HCT116 (cell line): ENCODE results near the gene ERMAP. TPM values are rescaled to one million over a fixed set of nuclear protein-coding genes. Genes with fewer than 3 reads are reported as not detected.

Experiments used
- ATAC-seq: fragments of 200-7000 bp; cut with Tn5 transposase; 2 replicates; pipeline ENCODE4 v1.9.1; 2020; ENCODE audit warnings: mild to moderate bottlenecking, moderate library complexity
- Bru-seq: library from RNA; stranded (reverse); fragments of 400-500 nt; gene quantifications from one replicate; lab custom pipeline; 2021; lab: Mats Ljungman, UMichigan
- BruChase-seq, 2 experiments: library from RNA; stranded (reverse); fragments of 400-500 nt; gene quantifications; one replicate each; lab custom pipeline; 2021; lab: Mats Ljungman, UMichigan
- BruUV-seq: library from RNA; stranded (reverse); fragments of 400-500 nt; replicated peaks from 2 replicates; lab custom pipeline; 2021; lab: Mats Ljungman, UMichigan
- CTCF ChIA-PET: fragments of 300-600 bp; sonication (Branson Sonifier 250); formaldehyde crosslinking; loops from one replicate; lab custom pipeline; 2021; ENCODE audit warnings: antibody characterized with exemption; lab: Charles Lee
- POLR2A ChIA-PET: fragments of 300-600, 350-600 bp; sonication (Branson Sonifier 250); formaldehyde crosslinking; loops from one replicate; lab custom pipeline; 2021; ENCODE audit warnings: antibody characterized with exemption; lab: Charles Lee
- RAD21 ChIA-PET, 2 experiments: fragments of 300-600 bp; sonication (Branson Sonifier 250); formaldehyde crosslinking; loops; one replicate each; lab custom pipeline; 2023; ENCODE audit warnings: low total read pairs in 2 of 2; ENCODE audit not compliant: uncharacterized antibody in 2 of 2, unreplicated experiment in 2 of 2, low non-redundant PET in 1 of 2; lab: Charles Lee
- DNase-seq: peaks from one replicate; pipeline ENCODE4 v3.0.0-alpha.2; 2010; ENCODE audit warnings: low read depth, low spot score
- H2AFZ ChIP-seq: fragments of 200-600 bp; shearing (Covaris generic), sonication (generic); 2 replicates; pipeline ENCODE4 v1.6.1; 2017; ENCODE audit warnings: low read depth, mixed run types, mixed read lengths, antibody characterized with exemption, low read length; ENCODE audit not compliant: poor library complexity, severe bottlenecking
- H3K27ac ChIP-seq: 2 replicates; pipeline ENCODE4 v1.5.1; 2012; ENCODE audit warnings: low read depth, low read length
- H3K27me3 ChIP-seq: fragments of 200-600 bp; sonication (generic); 2 replicates; pipeline ENCODE4 v1.6.1; 2016; ENCODE audit warnings: mixed run types, low read length, mixed read lengths; ENCODE audit not compliant: insufficient read depth
- H3K36me3 ChIP-seq, 2 experiments: fragments of 200-500 bp in 1 of 2; fragments of 200-600 bp in 1 of 2; sonication (Bioruptor generic) in 1 of 2; sonication (generic) in 1 of 2; 2 replicates each; pipeline versions ENCODE4 v1.5.1 to v1.6.1; 2014 to 2016; ENCODE audit warnings: low read length in 2 of 2, inconsistent platforms in 1 of 2, mixed read lengths in 1 of 2, mixed run types in 1 of 2; ENCODE audit not compliant: insufficient read depth in 2 of 2, control insufficient read depth in 1 of 2
- H3K4me1 ChIP-seq, 2 experiments: fragments of 200-600 bp in 1 of 2; sonication (generic) in 1 of 2; 2 replicates each; pipeline versions ENCODE4 v1.5.1 to v1.6.1; 2012 to 2017; ENCODE audit warnings: low read length in 2 of 2, inconsistent platforms in 1 of 2, mild to moderate bottlenecking in 1 of 2, mixed read lengths in 1 of 2, mixed run types in 1 of 2, moderate library complexity in 1 of 2; ENCODE audit not compliant: insufficient read depth in 2 of 2, control insufficient read depth in 1 of 2
- H3K4me2 ChIP-seq: fragments of 200-600 bp; sonication (generic); 2 replicates; pipeline ENCODE4 v1.6.1; 2017; ENCODE audit warnings: mixed run types, low read length, mixed read lengths
- H3K4me3 ChIP-seq, 2 experiments: fragments of 200-600 bp in 1 of 2; sonication (generic) in 1 of 2; replicated peaks in 1 of 2; 2 replicates each; pipeline ENCODE4 v1.5.1; 2011 to 2016; ENCODE audit warnings: low read length in 2 of 2, control low read depth in 1 of 2, low read depth in 1 of 2, mild to moderate bottlenecking in 1 of 2, mixed read lengths in 1 of 2, mixed run types in 1 of 2
- H3K79me2 ChIP-seq: fragments of 200-600 bp; sonication (generic); 2 replicates; pipeline ENCODE4 v1.6.1; 2017; ENCODE audit warnings: mild to moderate bottlenecking, mixed run types, low read length, moderate library complexity, mixed read lengths; ENCODE audit not compliant: insufficient read depth
- H3K9ac ChIP-seq: fragments of 200-600 bp; sonication (generic); 2 replicates; pipeline ENCODE4 v1.6.1; 2016; ENCODE audit warnings: low read length, mixed read lengths
- H3K9me2 ChIP-seq: fragments of 200-600 bp; sonication (generic), shearing (Covaris generic); 2 replicates; pipeline ENCODE4 v1.6.1; 2017; ENCODE audit warnings: mixed run types, mild to moderate bottlenecking, moderate library complexity; ENCODE audit not compliant: insufficient read depth
- H3K9me3 ChIP-seq, 2 experiments: fragments of 200-500 bp in 1 of 2; fragments of 200-600 bp in 1 of 2; sonication (Bioruptor generic) in 1 of 2; sonication (generic) in 1 of 2; 2 replicates each; pipeline ENCODE4 v1.6.1; 2014 to 2017; ENCODE audit warnings: low read length in 2 of 2, mixed read lengths in 2 of 2, inconsistent platforms in 1 of 2, low read depth in 1 of 2, mild to moderate bottlenecking in 1 of 2, mixed run types in 1 of 2, moderate library complexity in 1 of 2; ENCODE audit not compliant: control insufficient read depth in 1 of 2, insufficient read depth in 1 of 2
- H4K20me1 ChIP-seq: fragments of 200-600 bp; sonication (generic), shearing (Covaris generic); 2 replicates; pipeline ENCODE4 v1.6.1; 2017; ENCODE audit warnings: mixed run types, mild to moderate bottlenecking, moderate library complexity; ENCODE audit not compliant: insufficient read depth
- CBX3 ChIP-seq: IDR thresholded peaks from 2 replicates; pipeline ENCODE4 v1.6.1; 2012; ENCODE audit warnings: low read depth
- EGR1 ChIP-seq: IDR thresholded peaks from 2 replicates; pipeline ENCODE4 v1.6.1; 2012; ENCODE audit warnings: low read depth
- EZH2 ChIP-seq: fragments of 200-600 bp; sonication (generic); IDR thresholded peaks from 2 replicates; pipeline ENCODE4 v1.6.1; 2017; ENCODE audit warnings: antibody characterized with exemption, mixed run types
- FOSL1 ChIP-seq: IDR thresholded peaks from 2 replicates; pipeline ENCODE4 v1.6.1; 2012; ENCODE audit warnings: low read depth
- POLR2AphosphoS5 ChIP-seq: IDR thresholded peaks from 2 replicates; pipeline ENCODE4 v1.6.1; 2011; ENCODE audit warnings: mild to moderate bottlenecking, low read depth, low read length, moderate library complexity
- REST ChIP-seq: IDR thresholded peaks from 2 replicates; pipeline ENCODE4 v1.6.1; 2012; ENCODE audit warnings: low read depth
- SP1 ChIP-seq: IDR thresholded peaks from 2 replicates; pipeline ENCODE4 v1.6.1; 2012; ENCODE audit warnings: low read depth
- SRF ChIP-seq: IDR thresholded peaks from 2 replicates; pipeline ENCODE4 v1.6.1; 2012; ENCODE audit warnings: low read depth
- TCF7L2 ChIP-seq: IDR thresholded peaks from 2 replicates; pipeline ENCODE4 v1.7.0; 2011; ENCODE audit warnings: borderline replicate concordance, inconsistent platforms; ENCODE audit not compliant: insufficient read depth, insufficient read length; ENCODE audit errors: extremely low read depth
- YY1 ChIP-seq: IDR thresholded peaks from 2 replicates; pipeline ENCODE4 v1.6.1; 2011; ENCODE audit warnings: low read length, low read depth, moderate library complexity, mild to moderate bottlenecking; ENCODE audit not compliant: insufficient replicate concordance; ENCODE audit errors: extremely low read depth
- ZFX ChIP-seq: fragments of 450-650 bp; IDR thresholded peaks from 2 replicates; pipeline ENCODE4 v1.6.1; 2017
- ZNF274 ChIP-seq: fragments of 200-500 bp; sonication (Bioruptor generic); IDR thresholded peaks from 2 replicates; pipeline ENCODE4 v1.6.1; 2014; ENCODE audit warnings: mild to moderate bottlenecking, low read depth, low read length, inconsistent platforms
- intact Hi-C: fragments of 100-400 bp; cut with micrococcal nuclease; formaldehyde crosslinking; loops from 2 replicates; pipeline ENCODE4 v1.10.0; 2022
- long read RNA-seq: library from polyadenylated mRNA; unstranded; transcript quantifications from one replicate; pipeline ENCODE4 v2.0.0, GENCODE V29; 2021; ENCODE audit not compliant: unreplicated experiment
- polyA plus RNA-seq: library from polyadenylated mRNA; unstranded; fragments of >200 nt; gene quantifications from 2 replicates; pipeline ENCODE4 v1.2.1, GENCODE V29; 2012; ENCODE audit warnings: missing spikeins
- total RNA-seq: library from RNA; stranded (reverse); gene quantifications from one replicate; pipeline ENCODE4 v1.2.1, GENCODE V29; 2021; ENCODE audit not compliant: unreplicated experiment
- TF ChIP-seq, protein P1 (sequence below), 3 experiments: fragments of 200-600 bp in 1 of 3; sonication (generic) in 1 of 3; IDR thresholded peaks in 2 of 3; conservative IDR thresholded peaks in 1 of 3; 2 replicates each; pipeline ENCODE4 v1.5.1; 2012 to 2017; ENCODE audit warnings: low read depth in 2 of 3, low read length in 2 of 3, antibody characterized with exemption in 1 of 3, borderline replicate concordance in 1 of 3, control low read depth in 1 of 3, mild to moderate bottlenecking in 1 of 3, mixed read lengths in 1 of 3, mixed run types in 1 of 3, moderate library complexity in 1 of 3; ENCODE audit not compliant: insufficient read depth in 1 of 3
- TF ChIP-seq, protein P2 (sequence below): IDR thresholded peaks from 2 replicates; pipeline ENCODE4 v1.6.1; 2012

ERMAP gene
- total RNA-seq, result 5.4 TPM
- 2.4 and 3.2 TPM in 2 replicates for polyA plus RNA-seq
- percentile 64 among the genes with signal in this experiment for Bru-seq, nascent RNA
- BruChase-seq, experiment 1, labeled RNA remaining after a 6-hour chase, result percentile 69 among the genes with signal in this experiment
- percentile 66 among the genes with signal in this experiment for BruChase-seq, experiment 2, labeled RNA remaining after a 2-hour chase
- long read RNA-seq, partial matches to known transcripts, result 0 of 9 reads
- long read RNA-seq, other reads (novel, unspliced or antisense), result 9 of 9 reads

DNA sequence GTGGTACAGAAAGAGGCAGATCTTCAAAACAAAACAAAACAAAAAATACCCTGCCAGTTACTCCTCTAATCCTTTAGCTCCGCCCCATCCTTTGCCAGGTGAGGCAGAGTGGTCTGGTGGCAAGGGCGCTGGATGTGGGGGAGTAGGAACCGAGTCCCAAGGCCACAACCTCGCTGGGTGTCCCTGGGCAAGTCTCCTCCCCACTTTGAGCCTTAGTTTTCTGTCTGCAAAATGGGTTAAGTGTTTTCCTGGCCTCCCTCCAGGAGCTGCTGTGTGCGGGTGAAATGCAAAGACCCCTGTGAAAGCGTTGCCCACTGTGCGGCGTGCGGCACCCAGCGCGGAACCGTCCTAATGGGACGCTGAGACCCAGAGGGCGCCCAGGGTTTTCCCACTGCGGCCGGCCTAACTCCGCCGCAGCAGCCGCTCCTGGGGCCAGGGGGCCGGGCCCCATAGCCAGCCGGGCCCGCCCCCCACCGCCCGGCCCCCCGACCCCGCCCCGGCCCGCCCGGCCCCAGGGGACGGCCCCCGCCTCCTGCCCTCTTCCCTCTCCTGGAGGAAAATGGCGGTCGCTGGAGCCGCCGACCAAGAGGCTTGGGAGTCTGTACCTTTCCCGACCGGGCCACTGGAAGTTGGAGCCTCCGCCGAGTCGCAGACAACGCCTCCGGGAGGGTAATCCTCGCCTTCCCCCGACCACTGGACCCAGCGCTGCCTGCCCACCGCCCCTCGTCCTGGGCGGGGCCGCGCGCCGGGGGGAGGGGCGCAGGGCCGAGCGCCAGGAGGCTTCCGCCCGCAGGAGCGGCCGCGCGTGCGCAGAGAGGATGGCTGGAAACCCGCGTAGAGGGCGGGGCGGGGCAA lies at the start of gene ERMAP, which contains the start of gene SVBP:
ERMAP (plus strand) TSS at position 538 of the 855 bp plus-strand sequence. CDS start 13,327 bp downstream, outside the sequence.
SVBP (minus strand) TSS at position 813 of the 855 bp plus-strand sequence. CDS start 853 bp downstream, outside the sequence.
- H2AFZ ChIP-seq, result peak within 1 kb of the TSS; percentile 83
- CTCF ChIA-PET, result interaction anchor here (1.2 to 1.4 kb wide), 2 partner anchors 29 to 96 kb away, joined by 3 read pairs; partner anchors contain the start of gene ZNF691
- no peaks in the 10 kb centered on the region for H3K27me3 ChIP-seq
- H3K79me2 ChIP-seq, result 0 out of 2 replicates have a peak, but pooled peaks cover 3% of the 10 kb centered on the region
- no TSS peak for BruUV-seq
- RAD21 ChIA-PET, result interaction anchor here in 1 of 2 experiments (0.7 to 1.6 kb wide), 2 partner anchors 39 to 257 kb away, joined by 3 to 5 read pairs; no protein-coding TSS in a partner anchor
- ATAC-seq (peak; percentile 94), DNase-seq (peak; percentile 64)
- H3K4me3 ChIP-seq, result peak within 1 kb of the TSS; percentile 76 to 82
- H3K36me3 ChIP-seq, result no peaks in the 10 kb centered on the region
- TF ChIP-seq POLR2AphosphoS5 (peak; percentile 78), TCF7L2 (no peak), CBX3 (no peak), REST (no peak), YY1 (peak; percentile 91), FOSL1 (no peak), EZH2 (no peak), SRF (no peak), ZFX (peak; percentile 29; the same call in 1 of the 2 replicates), ZNF274 (no peak), EGR1 (no peak), SP1 (peak; percentile 48; the same call in 1 of the 2 replicates)
- TF ChIP-seq, protein P1, sequence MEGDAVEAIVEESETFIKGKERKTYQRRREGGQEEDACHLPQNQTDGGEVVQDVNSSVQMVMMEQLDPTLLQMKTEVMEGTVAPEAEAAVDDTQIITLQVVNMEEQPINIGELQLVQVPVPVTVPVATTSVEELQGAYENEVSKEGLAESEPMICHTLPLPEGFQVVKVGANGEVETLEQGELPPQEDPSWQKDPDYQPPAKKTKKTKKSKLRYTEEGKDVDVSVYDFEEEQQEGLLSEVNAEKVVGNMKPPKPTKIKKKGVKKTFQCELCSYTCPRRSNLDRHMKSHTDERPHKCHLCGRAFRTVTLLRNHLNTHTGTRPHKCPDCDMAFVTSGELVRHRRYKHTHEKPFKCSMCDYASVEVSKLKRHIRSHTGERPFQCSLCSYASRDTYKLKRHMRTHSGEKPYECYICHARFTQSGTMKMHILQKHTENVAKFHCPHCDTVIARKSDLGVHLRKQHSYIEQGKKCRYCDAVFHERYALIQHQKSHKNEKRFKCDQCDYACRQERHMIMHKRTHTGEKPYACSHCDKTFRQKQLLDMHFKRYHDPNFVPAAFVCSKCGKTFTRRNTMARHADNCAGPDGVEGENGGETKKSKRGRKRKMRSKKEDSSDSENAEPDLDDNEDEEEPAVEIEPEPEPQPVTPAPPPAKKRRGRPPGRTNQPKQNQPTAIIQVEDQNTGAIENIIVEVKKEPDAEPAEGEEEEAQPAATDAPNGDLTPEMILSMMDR (IDR thresholded peaks at IDR 0.05 in 2 of 3, conservative IDR thresholded peaks at IDR 0.05 in 1 of 3; ENCODE audit: borderline replicate concordance in 1 of 3, insufficient read depth in 1 of 3, low read depth in 2 of 3, low read length in 2 of 3), result no peak
- TF ChIP-seq, protein P2, sequence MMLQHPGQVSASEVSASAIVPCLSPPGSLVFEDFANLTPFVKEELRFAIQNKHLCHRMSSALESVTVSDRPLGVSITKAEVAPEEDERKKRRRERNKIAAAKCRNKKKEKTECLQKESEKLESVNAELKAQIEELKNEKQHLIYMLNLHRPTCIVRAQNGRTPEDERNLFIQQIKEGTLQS, result no peak
- H3K9me2 ChIP-seq, result no peaks in the 10 kb centered on the region
- peak within 1 kb of the TSS; percentile 97 for H3K4me2 ChIP-seq
- H3K9ac ChIP-seq, result peak within 1 kb of the TSS; percentile 85
- no peaks in the 10 kb centered on the region for H4K20me1 ChIP-seq
- peaks cover 11 to 25% of the 10 kb centered on the region in 2 experiments; a peak in 3 of 4 replicates for H3K4me1 ChIP-seq
- H3K9me3 ChIP-seq, result no peaks in the 10 kb centered on the region
- POLR2A ChIA-PET, result interaction anchor here (0.6 to 3.3 kb wide), 5 partner anchors 9 to 38 kb away, joined by 3 to 14 read pairs (median 5); partner anchors contain the start of gene ZNF691
- intact Hi-C loops, result no loop called here
- H3K27ac ChIP-seq, result peak within 1 kb of the TSS; percentile 92
